K562 (cell line): Measurements from ENCODE around the gene CDKN2AIPNL. TPM values are rescaled to one million over a fixed set of nuclear protein-coding genes. Genes with fewer than 3 reads are reported as not detected.

Experiments
- NEUROD1 ChIP-seq: fragments of 150-350 bp; IDR thresholded peaks from 2 replicates; pipeline ENCODE4 v1.6.1; 2014; ENCODE audit warnings: borderline replicate concordance, low read length, low read depth; ENCODE audit not compliant: partially characterized antibody
- PML ChIP-seq: IDR thresholded peaks from 2 replicates; pipeline ENCODE4 v1.6.1; 2012; ENCODE audit warnings: low read length, inconsistent platforms
- POLR2AphosphoS2 ChIP-seq: IDR thresholded peaks from 2 replicates; pipeline ENCODE4 v1.6.1; 2012; ENCODE audit warnings: low read length, improper control_type of control experiment
- POLR2AphosphoS5 ChIP-seq: IDR thresholded peaks from 2 replicates; pipeline ENCODE4 v1.6.1; 2011; ENCODE audit warnings: mild to moderate bottlenecking, low read depth, low read length, moderate library complexity; ENCODE audit not compliant: control insufficient read depth, insufficient read depth
- POLR3A ChIP-seq: IDR thresholded peaks from 2 replicates; pipeline ENCODE4 v1.6.1; 2011; ENCODE audit warnings: borderline replicate concordance, mild to moderate bottlenecking, moderate library complexity; ENCODE audit not compliant: insufficient read length, insufficient read depth; ENCODE audit errors: extremely low read depth
- RBM25 ChIP-seq: fragments of 200-400 bp; formaldehyde crosslinking; IDR thresholded peaks from 2 replicates; pipeline ENCODE4 v1.6.1; 2018; ENCODE audit warnings: low read length, low read depth, moderate library complexity; ENCODE audit not compliant: severe bottlenecking
- SIN3A ChIP-seq, 2 experiments: fragments of 150-350 bp in 1 of 2; IDR thresholded peaks; 2 replicates each; pipeline ENCODE4 v1.6.1; 2011 to 2016; ENCODE audit warnings: borderline replicate concordance in 2 of 2, low read depth in 2 of 2, low read length in 2 of 2, mild to moderate bottlenecking in 2 of 2, moderate library complexity in 2 of 2; ENCODE audit not compliant: control insufficient read depth in 1 of 2
- TSHZ1 ChIP-seq: fragments of 250-450 bp; sonication (Bioruptor Pico); IDR thresholded peaks from 2 replicates; pipeline ENCODE4 v1.4.0; 2020; ENCODE audit warnings: mild to moderate bottlenecking, moderate library complexity
- ZNF143 ChIP-seq: sonication (generic); formaldehyde crosslinking; IDR thresholded peaks from 2 replicates; pipeline ENCODE4 v1.9.0; 2022; ENCODE audit warnings: mild to moderate bottlenecking, missing genetic modification reagents
- ZNF274 ChIP-seq: IDR thresholded peaks from 2 replicates; pipeline ENCODE4 v1.6.1; 2011; ENCODE audit warnings: low read depth, mild to moderate bottlenecking, low read length, moderate library complexity, borderline replicate concordance
- ZNF407 ChIP-seq: fragments of 450-650 bp; IDR thresholded peaks from 2 replicates; pipeline ENCODE4 v1.6.1; 2016; ENCODE audit warnings: low read depth
- ZNF766 ChIP-seq: fragments of 200-800 bp; sonication (Bioruptor generic); conservative IDR thresholded peaks from 2 replicates; pipeline ENCODE4 v1.6.1; 2016; ENCODE audit warnings: missing genetic modification characterization, missing compliant biosample characterization
- polyA plus RNA-seq, 8 experiments: library from polyadenylated mRNA; depleted of rRNA in 4 of 8; stranded (reverse) in 5 of 8; unstranded in 3 of 8; fragments of >200 nt; fragmentation: Nextera tagmentation in 2 of 8; fragmentation: Illumina TruSeq in 1 of 8; extraction: Ambion mirVana in 2 of 8; extraction: Trizol in 1 of 8; gene quantifications; 2 replicates each; pipeline versions ENCODE4 v1.2.1 to v1.2.3, GENCODE V29; 2011 to 2014; ENCODE audit warnings: inconsistent platforms in 1 of 8, missing spikeins in 1 of 8
- total RNA-seq, 7 experiments: library from RNA; depleted of rRNA in 6 of 7; stranded (reverse); fragments of >200 nt in 6 of 7; fragmentation: Illumina TruSeq in 2 of 7; extraction: Trizol in 2 of 7; gene quantifications; 2 replicates each; pipeline versions ENCODE4 v1.2.1 to v1.2.3, GENCODE V29; 2011 to 2021; ENCODE audit warnings: low replicate concordance in 1 of 7
- TF ChIP-seq, protein P1 (sequence below), 2 experiments: fragments of 450-650 bp in 1 of 2; sonication (generic) in 1 of 2; formaldehyde crosslinking; conservative IDR thresholded peaks; 2 replicates each; pipeline versions ENCODE4 v1.4.0 to v1.8.1; 2020 to 2022; ENCODE audit warnings: mild to moderate bottlenecking in 1 of 2, missing genetic modification reagents in 1 of 2

The CDKN2AIPNL gene
- total and polyA plus RNA-seq, 9 of the 15 experiments (the other 6 are each of a cell fraction or from before 2014, with no cell fraction given), result 19.9 to 46.9 (median 42.2) TPM

DNA sequence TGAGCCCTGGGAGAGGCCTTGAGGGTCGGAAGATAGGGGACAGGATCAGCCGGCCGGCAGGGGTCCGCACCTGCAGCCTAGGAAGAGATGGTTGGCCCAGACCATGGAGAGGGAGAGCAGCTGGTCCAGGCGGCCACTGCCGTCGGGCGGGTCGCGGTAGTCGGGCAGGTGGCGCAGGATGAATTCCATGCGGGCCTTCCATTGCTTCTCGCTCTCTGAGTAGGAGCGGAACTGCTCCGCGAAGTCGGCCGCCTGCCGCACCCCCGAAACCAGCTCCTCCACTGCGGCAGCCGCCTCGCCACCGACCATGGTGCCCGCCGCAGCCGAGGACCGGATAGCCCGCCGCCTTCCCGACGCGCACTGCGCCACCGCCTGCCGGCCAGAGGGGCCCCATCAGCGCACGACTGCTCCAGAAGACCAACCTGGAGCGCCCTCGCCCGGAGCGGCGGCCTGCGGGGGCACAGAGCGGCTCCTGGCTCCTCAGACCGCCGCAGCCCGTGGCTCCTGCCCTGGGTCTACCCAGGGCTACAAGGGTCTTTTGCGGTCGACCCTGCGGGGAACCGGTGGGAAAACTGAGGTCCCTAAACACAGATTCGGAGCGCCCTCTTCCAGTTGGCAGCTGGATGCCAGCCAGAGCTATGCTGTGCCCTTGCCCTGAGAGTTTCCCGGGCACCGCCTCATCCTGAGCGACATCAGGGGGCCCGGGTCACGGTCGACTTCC lies at the start of gene CDKN2AIPNL (continued):
- TF ChIP-seq POLR3A, result no peak
- no peak for TF ChIP-seq ZNF274
- TF ChIP-seq ZNF407, result no peak
- peak; percentile 48; the same call in 1 of the 2 replicates for TF ChIP-seq PML
- peak in 1 of 2 experiments; percentile 52; a peak in 2 of 4 replicates for TF ChIP-seq SIN3A (IDR thresholded peaks at IDR 0.05; ENCODE audit: borderline replicate concordance in 2 of 2, control insufficient read depth in 1 of 2, low read depth in 2 of 2, low read length in 2 of 2)
- no peak for TF ChIP-seq TSHZ1
- TF ChIP-seq ZNF766, result 0 out of 2 replicates have a peak, but pooled peaks have one; percentile 58
- TF ChIP-seq POLR2AphosphoS2, result no peak
- peak; percentile 85 for TF ChIP-seq POLR2AphosphoS5
- no peak for TF ChIP-seq RBM25
- peak; percentile 84 for TF ChIP-seq ZNF143 (CRISPR knock-in tag)
- TF ChIP-seq NEUROD1, result no peak
- TF ChIP-seq, protein P1, sequence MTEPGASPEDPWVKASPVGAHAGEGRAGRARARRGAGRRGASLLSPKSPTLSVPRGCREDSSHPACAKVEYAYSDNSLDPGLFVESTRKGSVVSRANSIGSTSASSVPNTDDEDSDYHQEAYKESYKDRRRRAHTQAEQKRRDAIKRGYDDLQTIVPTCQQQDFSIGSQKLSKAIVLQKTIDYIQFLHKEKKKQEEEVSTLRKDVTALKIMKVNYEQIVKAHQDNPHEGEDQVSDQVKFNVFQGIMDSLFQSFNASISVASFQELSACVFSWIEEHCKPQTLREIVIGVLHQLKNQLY (CRISPR knock-in tag; conservative IDR thresholded peaks at IDR 0.05), result no peak
